NCI-H1694 treated with DMSO at 0.1 percent for 48 hours (cell line): Measurements from ENCODE around the gene PLEKHA1.

Experiments used
- DNase-seq: peaks from one replicate; lab custom pipeline; 2025; lab: John Stamatoyannopoulos, UW

PLEKHA1 gene

DNA sequence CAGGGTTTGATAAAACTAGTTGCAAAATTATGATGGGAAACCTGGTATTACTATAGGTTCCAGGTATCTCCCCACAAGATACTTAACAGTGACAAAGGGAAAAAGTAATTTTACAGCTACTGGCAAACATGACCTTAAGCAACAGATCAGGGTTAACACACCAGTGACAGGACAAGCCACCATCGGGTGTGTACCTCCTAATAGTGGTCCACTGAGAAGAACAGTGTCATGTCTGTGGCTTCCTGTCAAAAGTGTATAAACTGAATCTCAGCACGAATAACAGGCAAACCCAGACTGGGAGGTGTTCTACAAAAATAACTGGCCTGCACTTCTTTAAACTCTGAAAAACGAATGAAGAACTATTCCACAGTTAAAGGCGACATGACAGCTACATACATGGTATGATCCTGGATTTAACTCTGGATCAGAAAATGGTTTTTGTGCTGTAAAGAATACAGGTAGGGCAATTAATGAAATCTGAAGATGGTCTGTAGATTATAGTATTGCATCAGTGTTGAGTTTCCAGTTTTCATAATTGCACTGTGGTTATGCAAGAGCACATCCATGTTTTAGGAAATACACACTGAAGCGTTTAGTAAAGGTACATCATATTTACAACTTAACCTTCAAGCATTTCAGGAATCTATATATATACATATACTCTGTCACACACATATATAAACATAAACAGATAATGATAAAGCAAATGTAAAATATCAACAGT is 47.9 kb downstream of the PLEKHA1 start:
- DNase-seq = no peak

DNA sequence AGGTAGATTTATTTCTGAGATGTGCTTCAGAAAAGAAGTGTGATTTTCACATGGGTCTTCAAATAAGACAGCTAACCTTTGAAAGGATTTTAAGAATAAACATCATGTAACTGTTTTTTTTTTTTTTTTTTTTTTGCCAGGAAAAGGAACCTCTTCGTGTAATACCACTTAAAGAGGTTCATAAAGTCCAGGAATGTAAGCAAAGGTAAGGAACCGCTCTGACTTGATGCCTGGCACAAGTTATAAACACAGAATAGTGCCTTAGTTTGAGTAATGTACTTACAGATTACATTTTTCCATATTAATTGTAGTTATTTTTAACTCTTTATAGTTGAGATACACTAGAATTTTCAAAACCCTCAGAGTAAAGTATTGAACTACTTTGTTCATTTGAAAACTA is 49.6 kb downstream of the PLEKHA1 start:
- no peak for DNase-seq

DNA sequence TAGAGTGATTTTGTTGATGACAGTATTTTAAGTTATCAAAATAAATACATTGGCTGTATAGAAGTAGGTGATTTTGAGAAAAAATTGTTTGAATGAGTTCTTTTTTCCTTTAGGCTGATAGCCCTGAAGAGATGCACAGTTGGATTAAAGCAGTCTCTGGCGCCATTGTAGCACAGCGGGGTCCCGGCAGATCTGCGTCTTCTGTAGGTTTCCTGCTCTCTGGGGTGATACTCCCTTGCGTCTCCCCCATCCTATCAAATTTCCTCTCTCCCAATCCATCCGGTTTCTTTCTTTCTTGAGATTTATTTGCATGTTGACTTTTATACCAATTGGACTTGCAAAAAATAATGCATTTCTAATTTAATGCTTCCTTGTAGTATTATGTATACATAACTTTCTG is 52.3 kb downstream of the PLEKHA1 start:
- DNase-seq = no peak

DNA sequence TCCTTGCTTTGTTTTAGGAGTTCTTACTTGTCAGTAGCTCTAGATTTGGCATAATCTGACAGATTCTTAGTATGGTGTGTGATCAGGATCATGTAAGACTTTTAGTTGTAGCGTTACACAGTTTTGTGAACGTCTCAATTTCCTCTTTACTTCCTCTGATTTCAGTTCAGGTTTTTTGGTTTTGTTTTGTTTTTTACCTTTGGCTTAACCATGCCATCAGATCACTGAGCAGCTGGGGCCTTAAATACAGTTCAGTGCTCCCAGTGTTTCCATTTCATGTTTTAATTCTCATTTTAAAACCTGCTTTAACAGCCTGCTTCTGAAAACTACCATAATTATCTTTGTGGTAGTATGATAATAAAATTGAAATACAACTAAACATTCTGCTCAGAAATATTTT is 52.8 kb downstream of the PLEKHA1 start:
- no peak for DNase-seq

DNA sequence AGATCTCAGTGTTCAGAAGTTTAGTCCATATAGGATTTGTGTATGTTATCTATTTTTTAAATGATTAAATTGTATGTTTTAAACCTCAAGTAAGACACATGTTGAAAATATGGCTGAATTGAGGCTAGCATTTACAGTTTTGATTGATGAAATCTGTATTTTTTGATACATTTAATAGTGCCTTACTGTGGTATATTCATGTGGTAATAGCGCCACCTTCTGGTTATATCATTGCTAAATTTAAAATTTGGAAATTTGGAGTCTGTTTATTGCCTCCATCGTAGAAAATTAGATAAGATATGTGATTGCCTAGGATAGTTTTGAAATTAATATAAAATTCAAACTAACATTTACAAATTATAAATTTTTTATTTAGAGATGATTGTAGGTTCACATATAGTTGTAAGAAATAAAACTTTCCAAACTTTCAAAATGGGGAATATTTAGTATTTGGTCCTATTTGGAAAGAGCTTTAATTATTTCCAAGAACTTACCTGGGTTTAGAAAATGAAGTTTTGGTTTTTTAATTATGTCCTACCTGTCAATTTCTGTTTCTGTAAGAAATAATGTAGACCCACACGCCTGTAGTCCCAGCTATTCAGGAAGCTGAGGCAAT is 60.8 kb downstream of the PLEKHA1 start:
- DNase-seq = peak; percentile 16

DNA sequence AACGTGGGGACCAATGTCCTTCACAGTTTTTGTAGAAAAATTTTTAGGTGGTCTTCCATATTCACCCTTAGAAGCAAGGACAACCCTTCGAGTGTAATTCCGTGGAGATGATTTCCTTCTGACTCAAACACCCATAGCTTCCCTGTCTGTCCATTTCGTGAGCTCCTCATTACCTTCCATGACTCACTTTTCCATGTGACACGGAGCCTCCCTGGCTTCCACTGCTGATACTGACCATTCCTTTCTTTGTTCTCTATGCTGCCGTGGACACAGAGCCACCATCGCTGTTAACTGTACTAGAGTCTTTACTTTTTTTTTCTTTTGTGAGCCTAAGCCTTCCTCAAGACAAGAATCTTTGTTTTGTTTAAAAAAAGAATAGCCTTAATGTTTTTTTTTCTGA is 67.5 kb downstream of the PLEKHA1 start:
- no peak for DNase-seq

DNA sequence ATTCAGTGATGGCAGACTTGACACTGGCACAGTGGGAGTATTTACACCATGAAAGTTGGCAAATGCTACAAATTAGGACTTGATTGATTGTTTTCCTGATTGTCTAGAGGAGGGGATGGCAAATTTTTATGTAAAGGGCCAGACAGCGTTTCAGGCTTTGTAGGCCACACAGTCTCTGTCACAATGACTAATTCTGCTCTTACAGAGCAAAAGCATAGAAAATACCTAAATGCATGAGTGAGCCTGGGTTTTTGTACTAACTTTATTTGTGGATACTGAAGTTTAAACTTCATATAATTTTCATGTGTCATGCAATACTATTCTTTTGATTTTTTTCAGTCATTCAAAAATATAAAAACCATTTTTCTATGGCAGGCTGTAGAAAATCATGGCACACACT is 71.0 kb downstream of the PLEKHA1 start:
- DNase-seq = no peak

DNA sequence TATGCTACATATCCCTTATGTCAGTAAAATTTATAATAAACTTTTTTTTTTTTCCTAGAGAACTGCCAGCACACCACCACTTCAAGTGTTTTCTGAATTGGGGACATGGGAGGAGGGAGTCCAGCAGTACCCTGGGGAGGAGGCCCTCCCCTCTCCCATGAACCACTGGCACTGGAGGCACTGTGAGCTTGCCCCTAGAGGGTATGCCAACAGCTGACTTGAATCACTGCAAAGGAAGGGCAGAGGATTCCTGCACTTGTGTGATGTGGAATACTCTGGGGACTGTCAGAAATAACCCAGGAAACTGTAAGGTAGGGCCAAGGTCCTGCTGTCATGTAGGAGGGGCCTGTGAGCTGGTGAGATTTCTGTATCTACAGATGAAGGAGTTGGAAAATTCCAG is 71.4 kb downstream of the PLEKHA1 start:
- DNase-seq = no peak

DNA sequence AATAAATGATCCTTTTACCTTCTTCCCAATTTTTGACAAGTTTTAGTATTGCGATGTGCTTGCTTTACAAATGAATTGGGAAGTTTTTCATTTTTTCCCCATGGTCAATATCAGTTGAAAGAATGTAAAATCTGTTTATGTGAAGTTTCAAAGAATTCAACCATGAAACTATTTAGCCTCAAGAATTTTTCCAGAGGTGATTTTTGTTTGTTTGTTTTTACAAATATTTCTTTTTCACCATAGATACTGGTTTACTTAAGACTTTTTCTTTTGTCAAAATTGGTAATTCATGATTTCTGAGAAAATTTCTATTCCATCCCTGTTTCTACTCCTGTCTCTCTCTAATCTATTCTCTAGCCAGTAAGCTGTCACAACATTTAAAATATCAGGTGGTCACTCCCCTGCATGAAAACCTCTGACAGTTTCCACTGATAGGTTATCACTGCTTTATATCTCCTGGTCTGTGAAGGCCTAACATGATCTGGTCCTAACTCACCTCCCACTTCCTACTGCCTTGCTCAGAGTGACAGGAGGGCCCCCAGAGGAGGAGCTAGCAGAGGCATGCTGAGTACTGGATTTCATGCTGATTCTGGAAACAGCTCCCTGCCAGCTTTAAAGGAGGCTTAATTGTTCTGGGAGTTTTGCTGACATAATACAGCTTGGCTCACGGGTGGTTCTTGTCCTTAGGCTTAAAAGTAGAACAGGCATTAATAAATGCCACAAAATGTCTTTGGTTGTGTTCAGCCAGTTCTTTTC is 72.3 kb downstream of the PLEKHA1 start:
- DNase-seq = no peak

DNA sequence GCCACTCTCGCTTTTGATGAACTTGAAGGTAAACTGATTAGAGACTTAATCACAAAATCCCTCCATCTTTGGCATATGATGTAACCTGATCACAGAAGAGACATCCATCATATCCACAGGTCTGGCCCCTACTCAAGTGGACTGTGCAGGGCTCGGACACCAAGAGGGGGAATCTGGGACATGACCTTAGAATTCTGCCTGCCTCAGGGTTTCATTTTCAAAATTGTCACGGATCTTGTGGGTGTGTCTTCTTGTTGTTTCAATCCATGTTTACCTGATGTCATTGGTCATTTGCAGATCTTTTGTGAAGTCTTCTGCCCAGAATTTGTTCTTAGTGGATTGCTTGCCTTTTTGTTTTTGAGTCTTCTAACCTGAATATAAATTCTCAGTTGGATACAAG is 74.1 kb downstream of the PLEKHA1 start:
- no peak for DNase-seq

DNA sequence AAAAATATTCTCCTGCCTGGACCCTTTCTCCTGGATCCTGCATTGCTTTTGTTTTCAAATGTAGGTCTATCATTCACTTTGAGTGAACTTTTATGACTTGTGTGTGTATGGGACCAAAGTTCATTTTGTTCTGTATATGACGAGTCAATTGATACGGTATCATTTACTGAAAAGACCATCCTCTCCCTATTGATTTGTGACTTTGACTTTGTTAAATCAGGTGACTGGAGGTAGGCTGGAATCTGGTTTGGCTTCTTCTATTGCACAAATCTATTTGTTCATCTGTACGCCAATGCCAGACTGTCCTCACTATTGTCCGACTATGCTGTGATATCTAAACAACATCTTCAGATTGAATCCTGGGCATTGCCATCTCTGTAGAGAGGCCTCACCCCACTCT is 74.6 kb downstream of the PLEKHA1 start:
- no peak for DNase-seq

DNA sequence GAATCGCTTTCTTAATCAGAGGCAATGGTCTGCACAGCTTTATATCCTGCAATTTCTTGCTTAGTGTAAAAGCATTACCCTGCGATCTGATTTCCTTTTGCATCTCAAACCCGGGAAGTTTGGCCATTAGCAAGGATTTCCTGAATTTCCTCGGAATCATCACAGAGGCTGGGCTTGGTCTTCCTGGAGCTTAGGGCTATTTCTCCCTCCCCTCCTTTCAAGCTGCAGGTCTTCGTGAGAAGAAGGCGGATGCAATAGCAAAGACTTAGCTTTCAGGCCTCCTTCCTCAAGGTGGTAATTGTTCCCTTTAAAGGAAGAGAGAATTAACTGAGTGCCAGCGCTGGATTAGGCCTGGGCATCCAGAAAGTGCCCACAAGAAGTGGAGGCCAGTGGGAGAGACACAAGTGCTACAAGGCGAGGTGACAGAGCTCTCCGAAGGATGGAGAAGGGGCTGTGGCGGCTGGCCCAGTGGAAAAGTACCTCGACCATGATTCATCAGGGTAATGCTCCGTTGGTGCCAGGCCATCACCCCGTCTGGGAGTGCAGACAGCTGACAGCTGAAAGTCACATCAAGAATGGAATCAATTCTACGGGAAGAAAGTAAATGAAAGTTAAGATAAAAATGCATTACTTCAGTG is 76.0 kb downstream of the PLEKHA1 start:
- no peak for DNase-seq

DNA sequence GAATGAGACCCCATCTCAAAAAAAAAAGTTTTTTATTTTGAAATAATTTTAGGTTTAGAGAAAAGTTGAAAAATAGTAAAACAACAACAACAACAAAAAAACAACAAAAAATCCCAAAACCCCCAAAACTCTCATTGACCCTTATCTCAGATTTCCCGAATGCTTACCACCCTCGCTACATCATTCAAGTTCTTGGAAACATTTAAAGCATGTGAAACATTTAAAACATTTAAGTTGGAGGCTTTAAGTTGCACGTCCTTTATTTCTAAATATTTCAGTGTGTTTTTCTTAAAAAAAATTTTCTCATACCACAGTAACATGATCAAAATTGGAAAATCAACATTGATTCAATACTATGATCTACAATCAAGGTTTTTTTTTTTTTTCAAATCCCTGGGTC is 79.6 kb downstream of the PLEKHA1 start:
- no peak for DNase-seq

DNA sequence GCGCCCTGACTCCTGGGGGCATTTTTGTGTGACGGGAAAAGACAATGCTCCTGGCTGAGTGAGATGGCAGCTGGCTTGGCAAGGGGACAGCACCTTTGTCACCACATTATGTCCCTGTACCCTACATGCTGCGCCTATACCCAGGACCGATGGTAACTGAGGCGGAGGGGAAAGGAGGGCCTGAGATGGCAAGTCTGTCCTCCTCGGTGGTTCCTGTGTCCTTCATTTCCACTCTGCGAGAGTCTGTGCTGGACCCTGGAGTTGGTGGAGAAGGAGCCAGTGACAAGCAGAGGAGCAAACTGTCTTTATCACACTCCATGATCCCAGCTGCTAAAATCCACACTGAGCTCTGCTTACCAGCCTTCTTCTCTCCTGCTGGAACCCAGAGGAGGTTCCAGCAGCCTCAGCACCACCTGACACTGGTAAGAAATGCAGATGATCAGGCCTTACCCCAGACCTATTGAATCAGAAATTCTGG is 80.1 kb downstream of the PLEKHA1 start, which contains the start of gene ARMS2:
ARMS2 (plus strand) TSS at position 51 of the 478 bp plus-strand sequence; CDS start at position 126, 75 bp downstream.
- DNase-seq = no peak

DNA sequence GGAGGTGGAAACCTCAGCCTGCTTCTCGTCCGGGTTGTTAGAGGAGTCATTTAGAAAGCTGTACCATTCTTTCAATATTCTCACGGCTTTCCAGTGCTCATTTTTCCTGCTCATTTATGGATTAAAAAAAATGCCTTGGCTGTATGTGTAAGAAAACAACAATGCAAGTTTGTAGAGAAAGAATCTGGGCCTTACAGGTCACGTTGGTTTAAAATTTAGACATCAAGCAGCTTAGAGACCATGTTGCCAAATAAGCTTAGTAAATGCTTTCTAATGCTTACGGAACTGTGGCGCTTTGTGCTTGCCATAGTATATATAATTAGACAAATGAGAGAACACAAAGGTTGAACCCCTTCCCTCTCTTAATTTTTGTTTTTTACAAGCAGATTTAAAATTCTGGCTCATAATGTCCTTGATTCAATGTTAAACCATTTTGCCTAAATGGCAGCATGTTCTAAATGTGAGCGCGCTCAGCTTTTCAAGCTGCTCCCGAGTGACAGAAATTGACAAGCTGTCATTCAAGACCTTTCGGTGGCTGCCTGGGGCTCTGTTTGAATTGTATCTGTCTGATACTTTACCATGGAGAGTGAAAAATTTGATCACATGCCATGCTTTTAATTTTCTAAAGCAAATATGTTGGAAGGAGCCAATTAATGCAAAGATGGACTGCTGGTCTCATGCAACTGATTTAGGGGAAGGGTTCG is 81.0 kb downstream of the PLEKHA1 start:
- no peak for DNase-seq

DNA sequence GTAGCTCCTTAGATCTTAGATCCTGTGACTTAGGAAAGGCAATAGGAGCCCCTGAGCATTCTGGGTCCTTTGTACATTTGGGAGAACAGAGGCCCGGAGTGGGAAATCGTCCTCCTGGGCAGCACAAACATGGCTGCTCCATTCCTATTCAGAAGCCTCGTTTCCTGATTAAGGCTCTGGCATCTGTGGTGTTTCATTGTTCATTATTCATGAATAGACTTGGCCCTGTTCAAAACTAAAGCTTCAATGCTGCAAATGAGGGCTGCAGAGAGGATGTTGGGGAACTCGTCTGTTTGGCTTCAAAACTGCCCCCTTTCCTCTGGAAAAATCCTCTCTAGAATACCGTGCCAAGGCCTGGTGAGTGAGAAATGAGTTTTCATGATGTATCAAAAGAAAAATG is 83.4 kb downstream of the PLEKHA1 start:
- no peak for DNase-seq

DNA sequence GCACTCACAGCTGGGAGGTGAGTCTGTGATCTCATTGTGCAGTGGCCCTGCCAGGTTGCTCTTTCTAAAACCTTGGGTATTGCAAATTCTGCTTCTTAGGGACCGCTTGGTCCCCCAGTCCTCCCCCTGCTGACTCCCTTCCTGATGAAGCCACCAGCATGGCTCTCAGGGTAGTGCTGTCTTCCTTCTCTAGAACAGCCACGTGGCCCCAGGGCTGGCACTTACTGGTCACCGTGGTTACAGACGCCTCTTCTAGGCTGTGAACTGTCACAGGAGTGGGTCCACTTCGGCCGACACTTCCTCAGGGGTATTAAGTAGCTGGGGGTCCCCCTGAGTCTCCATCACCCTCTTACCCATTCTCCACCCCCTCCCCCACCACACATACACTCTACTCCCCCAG is 84.2 kb downstream of the PLEKHA1 start:
- DNase-seq = no peak

DNA sequence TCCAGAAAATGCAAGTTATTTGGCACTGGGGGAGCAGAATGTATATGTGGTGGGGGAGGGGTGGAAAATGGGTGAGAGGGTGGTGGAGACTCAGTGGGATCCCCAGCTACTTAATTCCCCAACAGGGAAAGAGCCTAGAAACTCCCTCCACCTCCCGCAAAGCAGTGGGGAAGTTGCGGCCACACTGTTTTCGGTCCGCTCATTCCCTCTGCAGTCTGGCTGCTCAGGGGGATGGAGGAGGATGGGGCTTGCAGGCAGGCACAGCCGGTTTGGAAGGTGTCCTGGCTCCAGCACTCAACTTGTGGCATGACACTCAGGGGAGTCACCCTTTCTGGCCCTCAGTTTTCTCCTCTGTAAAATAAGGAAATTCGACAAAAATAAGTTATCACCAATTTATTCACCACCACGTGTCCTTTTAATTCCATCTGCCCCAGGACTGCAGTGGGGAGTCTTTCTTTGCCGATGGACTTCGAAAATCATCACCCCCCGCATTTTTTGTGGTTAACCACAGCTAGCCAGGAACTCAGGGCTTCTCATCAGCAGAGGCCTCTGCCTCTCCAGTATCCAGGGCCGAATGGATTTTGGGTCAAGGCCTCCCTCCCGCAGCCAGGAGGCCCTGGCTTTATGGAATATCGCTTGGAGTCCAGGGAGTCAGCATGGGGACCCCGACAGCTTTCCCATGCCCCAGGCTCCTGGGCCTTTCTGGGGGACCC is 85.2 kb downstream of the PLEKHA1 start:
- DNase-seq = no peak

DNA sequence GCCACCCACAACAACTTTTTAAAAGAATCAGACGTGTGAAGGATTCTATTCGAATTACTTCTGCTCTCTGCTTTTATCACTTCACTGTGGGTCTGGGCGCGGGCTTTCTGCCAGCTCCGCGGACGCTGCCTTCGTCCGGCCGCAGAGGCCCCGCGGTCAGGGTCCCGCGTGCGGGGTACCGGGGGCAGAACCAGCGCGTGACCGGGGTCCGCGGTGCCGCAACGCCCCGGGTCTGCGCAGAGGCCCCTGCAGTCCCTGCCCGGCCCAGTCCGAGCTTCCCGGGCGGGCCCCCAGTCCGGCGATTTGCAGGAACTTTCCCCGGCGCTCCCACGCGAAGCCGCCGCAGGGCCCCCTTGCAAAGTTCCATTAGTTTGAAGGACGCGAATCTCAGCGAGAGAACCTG is 86.4 kb downstream of the PLEKHA1 start:
- DNase-seq = no peak

DNA sequence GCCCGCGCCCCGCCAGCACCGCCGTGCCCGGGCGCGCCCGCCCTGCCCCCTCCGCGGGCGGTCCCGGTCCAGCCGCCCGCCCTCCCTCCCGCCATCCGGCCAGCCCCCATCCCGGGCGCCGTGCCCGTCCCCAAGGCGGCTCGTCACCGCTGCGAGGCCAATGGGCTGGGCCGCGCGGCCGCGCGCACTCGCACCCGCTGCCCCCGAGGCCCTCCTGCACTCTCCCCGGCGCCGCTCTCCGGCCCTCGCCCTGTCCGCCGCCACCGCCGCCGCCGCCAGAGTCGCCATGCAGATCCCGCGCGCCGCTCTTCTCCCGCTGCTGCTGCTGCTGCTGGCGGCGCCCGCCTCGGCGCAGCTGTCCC is 86.8 kb downstream of the PLEKHA1 start, which contains the start of gene HTRA1:
HTRA1 (plus strand) TSS at position 187 of the 362 bp plus-strand sequence; CDS start at position 287, 100 bp downstream.
- no peak for DNase-seq
